Smooth muscle cell (in vitro differentiated cells): ENCODE measurements around the gene NT5DC3. TPM values are rescaled to one million over a fixed set of nuclear protein-coding genes. Genes with fewer than 3 reads are reported as not detected.

Experiments
- DNase-seq: peaks from one replicate; lab custom pipeline; 2025; ENCODE audit not compliant: unreplicated experiment; lab: John Stamatoyannopoulos, UW
- H2AFZ ChIP-seq: fragments of 200-600 bp; sonication (generic); 2 replicates; pipeline ENCODE4 v1.6.0; 2016; ENCODE audit warnings: antibody characterized with exemption, low read depth, mild to moderate bottlenecking
- H3F3A ChIP-seq: fragments of 200-600 bp; sonication (generic); 2 replicates; pipeline ENCODE4 v1.6.0; 2017; ENCODE audit warnings: antibody characterized with exemption, low read depth
- H3K27ac ChIP-seq: fragments of 200-600 bp; sonication (generic); 2 replicates; pipeline ENCODE4 v1.5.1; 2016; ENCODE audit warnings: low read depth, mild to moderate bottlenecking
- H3K27me3 ChIP-seq: fragments of 200-600 bp; sonication (generic); 2 replicates; pipeline ENCODE4 v1.6.1; 2016; ENCODE audit warnings: low read depth, mild to moderate bottlenecking
- H3K36me3 ChIP-seq: fragments of 200-600 bp; sonication (generic); 2 replicates; pipeline ENCODE4 v1.5.1; 2016; ENCODE audit warnings: low read depth
- H3K4me1 ChIP-seq: fragments of 200-600 bp; sonication (generic); 2 replicates; pipeline ENCODE4 v1.5.1; 2016; ENCODE audit warnings: low read depth
- H3K4me2 ChIP-seq: fragments of 200-600 bp; sonication (generic); 2 replicates; pipeline ENCODE4 v1.6.0; 2016; ENCODE audit warnings: mild to moderate bottlenecking
- H3K4me3 ChIP-seq: fragments of 200-600 bp; sonication (generic); 2 replicates; pipeline ENCODE4 v1.5.1; 2016; ENCODE audit warnings: mild to moderate bottlenecking
- H3K79me2 ChIP-seq: fragments of 200-600 bp; sonication (generic); 2 replicates; pipeline ENCODE4 v1.6.0; 2016; ENCODE audit warnings: low read depth, mild to moderate bottlenecking
- H3K9ac ChIP-seq: fragments of 200-600 bp; sonication (generic); 2 replicates; pipeline ENCODE4 v1.6.0; 2016; ENCODE audit warnings: low read depth
- H3K9me3 ChIP-seq: fragments of 200-600 bp; sonication (generic); replicated peaks from 2 replicates; pipeline ENCODE4 v1.5.1; 2016; ENCODE audit warnings: low read depth
- H4K20me1 ChIP-seq: fragments of 200-600 bp; sonication (generic); 2 replicates; pipeline ENCODE4 v1.6.0; 2016; ENCODE audit warnings: low read depth
- CTCF ChIP-seq: fragments of 200-600 bp; sonication (generic); IDR thresholded peaks from 2 replicates; pipeline ENCODE4 v1.5.1; 2017; ENCODE audit warnings: borderline replicate concordance, mild to moderate bottlenecking, antibody characterized with exemption; ENCODE audit not compliant: insufficient read depth, poor library complexity, severe bottlenecking
- WGBS: methylation state at CpG from one replicate; pipeline ENCODE4 v1.1.7; 2016; ENCODE audit warnings: low lambda C conversion rate; 5-methylcytosine and 5-hydroxymethylcytosine counted together
- polyA plus RNA-seq: library from polyadenylated mRNA; unstranded; fragments of >200 nt; fragmentation: Nextera tagmentation; extraction: Ambion mirVana; gene quantifications from 2 replicates; pipeline ENCODE4 v1.2.1, GENCODE V29; 2016
- total RNA-seq: library from RNA; depleted of rRNA; stranded (reverse); fragments of >200 nt; gene quantifications from 2 replicates; pipeline ENCODE4 v1.2.3, GENCODE V29; 2014

The NT5DC3 gene
- total and polyA plus RNA-seq, 2 experiments from 2014 or later, result 0.57 to 1.4 TPM

- peaks cover 3% of the 10 kb centered on the region for H3K4me1 ChIP-seq
- no peaks in the 10 kb centered on the region for H3F3A ChIP-seq
- no peak overlapping the region for H2AFZ ChIP-seq
- peak overlapping the region; percentile 87 for H3K27ac ChIP-seq
- H3K9me3 ChIP-seq, result no peaks in the 10 kb centered on the region
- no peak for TF ChIP-seq CTCF
- H4K20me1 ChIP-seq, result no peaks in the 10 kb centered on the region
- 86% methylated on average over 8 of the region's 8 CpGs for WGBS
- no peaks in the 10 kb centered on the region for H3K27me3 ChIP-seq
- H3K9ac ChIP-seq, result no peak overlapping the region
- no peak for DNase-seq
- no peaks in the 10 kb centered on the region for H3K36me3 ChIP-seq
- no peaks in the 10 kb centered on the region for H3K79me2 ChIP-seq
- H3K4me2 ChIP-seq, result no peak overlapping the region
- no peak overlapping the region for H3K4me3 ChIP-seq
Observed at GRCh38 chr12:103858335-103858734, 17.3 kb upstream of the NT5DC3 start.

DNA sequence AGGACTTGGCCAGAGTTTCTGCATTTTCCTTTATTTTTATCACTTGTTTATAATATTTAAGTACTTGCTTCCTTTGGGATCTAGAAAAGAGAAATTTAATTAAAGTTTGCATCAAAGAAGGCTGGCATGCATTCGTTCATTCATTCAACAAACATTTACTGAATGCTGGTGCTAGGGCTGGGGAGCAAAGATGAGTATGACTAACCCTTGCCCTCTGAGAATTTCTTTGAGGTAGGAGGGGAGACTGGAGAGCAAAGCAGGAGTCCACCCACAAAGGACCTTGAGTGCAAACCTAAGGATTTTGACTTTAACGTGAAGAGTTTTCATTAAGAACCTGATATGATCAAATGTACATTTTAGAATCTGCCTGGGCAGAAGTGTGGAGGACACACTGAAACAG is 16.1 kb upstream of the NT5DC3 start:
- Histone ChIP-seq H3K79me2 (no peaks in the 10 kb centered on the region), H3K4me1 (peaks cover 3% of the 10 kb centered on the region), H3F3A (no peaks in the 10 kb centered on the region), H3K36me3 (no peaks in the 10 kb centered on the region), H3K27ac (no peak overlapping the region), H2AFZ (no peak overlapping the region), H4K20me1 (no peaks in the 10 kb centered on the region), H3K9ac (no peak overlapping the region), H3K9me3 (no peaks in the 10 kb centered on the region), H3K27me3 (no peaks in the 10 kb centered on the region), H3K4me2 (no peak overlapping the region), H3K4me3 (no peak overlapping the region)
- no peak for TF ChIP-seq CTCF
- 44% methylated on average over 2 of the region's 2 CpGs for WGBS
- no peak for DNase-seq

- H3F3A ChIP-seq, result no peaks in the 10 kb centered on the region
- no peaks in the 10 kb centered on the region for H4K20me1 ChIP-seq
- peak overlapping the region; percentile 16 for H3K9ac ChIP-seq
- no peak overlapping the region for H3K4me3 ChIP-seq
- H3K9me3 ChIP-seq, result no peaks in the 10 kb centered on the region
- peak overlapping the region; percentile 12 for H3K4me2 ChIP-seq
- no peak for TF ChIP-seq CTCF
- DNase-seq, result no peak
- no peaks in the 10 kb centered on the region for H3K27me3 ChIP-seq
- no peak overlapping the region for H2AFZ ChIP-seq
- whole genome bisulfite sequencing, result 57% methylated on average over 8 of the region's 8 CpGs
- H3K36me3 ChIP-seq, result no peaks in the 10 kb centered on the region
- H3K79me2 ChIP-seq, result no peaks in the 10 kb centered on the region
- H3K27ac ChIP-seq, result peak overlapping the region; percentile 32
- peaks cover 3% of the 10 kb centered on the region for H3K4me1 ChIP-seq
Observed at GRCh38 chr12:103855896-103856657, 15.0 kb upstream of the NT5DC3 start.

DNA sequence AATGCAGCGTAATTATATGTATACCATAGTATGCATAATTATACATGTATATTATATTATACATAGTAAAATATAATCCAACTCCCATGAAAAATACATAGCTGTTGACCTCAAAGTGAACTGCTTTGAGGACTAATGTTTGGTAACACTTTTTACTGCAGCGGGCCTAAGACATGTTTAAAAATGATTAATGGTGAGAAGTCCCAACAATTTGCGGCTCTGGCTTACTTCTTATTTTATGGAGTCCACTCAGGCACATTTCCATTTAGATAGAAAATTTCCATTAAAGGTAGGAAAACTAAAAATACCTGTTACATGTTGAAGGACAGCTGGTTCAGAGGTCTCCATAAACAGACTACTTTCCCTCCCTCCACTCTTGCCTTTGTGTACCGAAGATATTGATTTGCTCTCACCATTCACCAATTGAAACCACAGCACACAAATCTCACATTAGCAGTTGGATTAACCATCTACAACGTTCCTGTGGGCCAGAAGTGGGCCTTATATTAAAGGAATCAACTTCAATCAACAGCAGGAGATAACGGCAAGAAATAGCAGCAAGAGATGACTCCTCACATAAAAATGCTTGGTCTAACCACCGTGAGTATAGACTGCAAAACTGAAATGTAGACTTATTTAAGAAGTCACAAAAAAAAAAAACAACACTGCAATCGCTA is 14.1 kb upstream of the NT5DC3 start:
- 49% methylated on average over 8 of the region's 8 CpGs for WGBS
- peak overlapping the region; percentile 12 for H3K4me2 ChIP-seq

More for the DNA sequence above, 14.1 kb upstream of the NT5DC3 start:
- no peaks in the 10 kb centered on the region for H3K27me3 ChIP-seq
- no peaks in the 10 kb centered on the region for H3F3A ChIP-seq
- TF ChIP-seq CTCF, result no peak
- no peak overlapping the region for H3K9ac ChIP-seq
- no peak overlapping the region for H2AFZ ChIP-seq
- no peak for DNase-seq
- no peaks in the 10 kb centered on the region for H3K9me3 ChIP-seq
- no peaks in the 10 kb centered on the region for H4K20me1 ChIP-seq
- no peaks in the 10 kb centered on the region for H3K79me2 ChIP-seq
- H3K4me3 ChIP-seq, result no peak overlapping the region
- H3K27ac ChIP-seq, result peak overlapping the region; percentile 32
- H3K36me3 ChIP-seq, result no peaks in the 10 kb centered on the region
- H3K4me1 ChIP-seq, result peaks cover 3% of the 10 kb centered on the region
